Breast epithelium (tissue), 4 donors: ENCODE measurements around the gene MYMK. TPM values are rescaled to one million over a fixed set of nuclear protein-coding genes. Genes with fewer than 3 reads are reported as not detected.
"Not testable (repeated sequence)": the region's sequence is repeated elsewhere in the genome, so short reads cannot be mapped to it uniquely, and the experiment has no call there.

Experiments used
- DNase-seq, 2 donors: peaks; one replicate each; pipeline ENCODE4 v3.0.0-alpha.2; 2019; ENCODE audit warnings: low spot score in 2 of 2
- H3K27ac ChIP-seq, 2 donors: fragments of 200-600 bp; sonication (generic) in 1 of 2; one replicate each; pipeline ENCODE4 v1.5.1; 2016 to 2019; ENCODE audit warnings: mild to moderate bottlenecking in 1 of 2
- H3K27me3 ChIP-seq, 2 donors: fragments of 200-600 bp; sonication (generic) in 1 of 2; one replicate each; pipeline versions ENCODE4 v1.5.1 to v1.6.0; 2017 to 2019; ENCODE audit warnings: control low read depth in 1 of 2, mild to moderate bottlenecking in 1 of 2
- H3K36me3 ChIP-seq: fragments of 200-600 bp; one replicate; pipeline ENCODE4 v1.5.1; 2019
- H3K4me1 ChIP-seq, 2 donors: fragments of 200-600 bp; sonication (generic); one replicate each; pipeline ENCODE4 v1.5.1; 2016 to 2019; ENCODE audit warnings: control low read depth in 1 of 2
- H3K4me3 ChIP-seq, 3 donors: fragments of 200-600 bp; sonication (generic); 1 replicate in 2 of 3; 2 replicates in 1 of 3; pipeline ENCODE4 v1.5.1; 2016 to 2019; ENCODE audit warnings: mild to moderate bottlenecking in 3 of 3, moderate library complexity in 2 of 3
- H3K9me3 ChIP-seq, 2 donors: fragments of 200-600 bp; sonication (generic) in 1 of 2; one replicate each; pipeline ENCODE4 v1.5.1; 2016 to 2019; ENCODE audit warnings: control low read depth in 1 of 2
- POLR2A ChIP-seq: fragments of 450-650 bp; IDR thresholded peaks from one replicate; pipeline ENCODE4 v1.6.1; 2016; ENCODE audit warnings: antibody characterized with exemption, mild to moderate bottlenecking, moderate library complexity
- POLR2AphosphoS5 ChIP-seq, 3 donors: sonication (generic); formaldehyde crosslinking; IDR thresholded peaks; one replicate each; pipeline ENCODE4 v1.6.1; 2017; ENCODE audit warnings: antibody characterized with exemption in 3 of 3
- intact Hi-C: fragments of 100-400 bp; cut with DNase I; formaldehyde crosslinking; loops from one replicate; pipeline ENCODE4 v1.15.1; 2023; ENCODE audit warnings: low total_unique reads
- total RNA-seq, 3 donors: library from RNA; depleted of rRNA; stranded (reverse); fragments of >200 nt; gene quantifications; one replicate each; pipeline ENCODE4 v1.1.0, GENCODE V29; 2016
- TF ChIP-seq, protein P1 (sequence below), 3 donors: fragments of 450-650 bp; IDR thresholded peaks; one replicate each; pipeline ENCODE4 v1.5.1; 2016 to 2017; ENCODE audit warnings: antibody characterized with exemption in 3 of 3, mild to moderate bottlenecking in 3 of 3, moderate library complexity in 3 of 3

The MYMK gene
- total RNA-seq, 3 donors from 2014 or later, result not detected

DNA sequence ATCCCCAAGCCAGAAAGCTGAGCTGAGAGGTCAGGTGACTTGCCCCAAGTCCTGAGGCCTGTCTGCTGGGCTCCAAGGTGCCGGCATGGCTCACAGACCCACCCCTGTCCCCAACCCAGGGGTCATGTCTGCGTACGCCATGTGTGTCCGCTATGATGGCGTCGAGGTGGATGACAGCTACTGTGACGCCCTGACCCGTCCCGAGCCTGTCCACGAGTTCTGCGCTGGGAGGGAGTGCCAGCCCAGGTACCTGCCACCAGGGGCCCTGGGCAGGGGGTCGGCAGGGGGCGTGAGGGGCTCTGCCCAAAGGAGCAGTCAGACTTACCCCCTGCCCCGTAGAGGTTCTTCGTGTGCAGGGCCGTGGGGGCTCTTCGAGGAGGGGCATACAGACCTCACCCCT, 42.1 kb upstream of the MYMK start:
- no peak overlapping the region for H3K4me3 ChIP-seq
- H3K4me1 ChIP-seq, result peaks cover 7 to 8% of the 10 kb centered on the region in 2 donors
- no peak for DNase-seq
- H3K27ac ChIP-seq, result no peak overlapping the region
- intact Hi-C loops, result no loop called here
- H3K36me3 ChIP-seq, result no peaks in the 10 kb centered on the region
- no peaks in the 10 kb centered on the region for H3K9me3 ChIP-seq
- H3K27me3 ChIP-seq, result peaks cover 3 to 6% of the 10 kb centered on the region in 2 donors
- TF ChIP-seq POLR2A (no peak), POLR2AphosphoS5 (IDR thresholded peaks at IDR 0.05) (no peak)
- TF ChIP-seq, protein P1, sequence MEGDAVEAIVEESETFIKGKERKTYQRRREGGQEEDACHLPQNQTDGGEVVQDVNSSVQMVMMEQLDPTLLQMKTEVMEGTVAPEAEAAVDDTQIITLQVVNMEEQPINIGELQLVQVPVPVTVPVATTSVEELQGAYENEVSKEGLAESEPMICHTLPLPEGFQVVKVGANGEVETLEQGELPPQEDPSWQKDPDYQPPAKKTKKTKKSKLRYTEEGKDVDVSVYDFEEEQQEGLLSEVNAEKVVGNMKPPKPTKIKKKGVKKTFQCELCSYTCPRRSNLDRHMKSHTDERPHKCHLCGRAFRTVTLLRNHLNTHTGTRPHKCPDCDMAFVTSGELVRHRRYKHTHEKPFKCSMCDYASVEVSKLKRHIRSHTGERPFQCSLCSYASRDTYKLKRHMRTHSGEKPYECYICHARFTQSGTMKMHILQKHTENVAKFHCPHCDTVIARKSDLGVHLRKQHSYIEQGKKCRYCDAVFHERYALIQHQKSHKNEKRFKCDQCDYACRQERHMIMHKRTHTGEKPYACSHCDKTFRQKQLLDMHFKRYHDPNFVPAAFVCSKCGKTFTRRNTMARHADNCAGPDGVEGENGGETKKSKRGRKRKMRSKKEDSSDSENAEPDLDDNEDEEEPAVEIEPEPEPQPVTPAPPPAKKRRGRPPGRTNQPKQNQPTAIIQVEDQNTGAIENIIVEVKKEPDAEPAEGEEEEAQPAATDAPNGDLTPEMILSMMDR (IDR thresholded peaks at IDR 0.05), result no peak

DNA sequence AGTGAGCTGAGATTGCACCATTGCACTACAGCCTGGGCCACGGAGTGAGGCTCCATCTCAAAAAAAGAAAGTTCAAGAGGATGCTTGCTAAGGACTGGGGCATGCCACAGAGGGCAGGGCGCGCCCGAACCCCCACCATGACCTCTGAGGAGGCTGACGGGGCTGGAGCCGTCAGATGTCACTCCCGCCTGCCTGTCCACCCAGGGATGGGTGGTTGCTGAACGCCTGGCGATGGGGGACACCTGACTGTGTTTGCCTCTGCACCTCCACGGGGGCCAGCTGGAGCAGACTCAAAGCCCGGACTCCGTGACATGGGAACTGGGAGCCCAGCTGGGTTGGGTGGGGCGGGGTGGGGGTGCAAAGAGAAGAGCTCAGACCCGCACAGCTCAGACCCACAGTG, 41.6 kb upstream of the MYMK start:
- TF ChIP-seq POLR2A, result no peak
- TF ChIP-seq POLR2AphosphoS5 (IDR thresholded peaks at IDR 0.05), result no peak
- TF ChIP-seq, protein P1 (IDR thresholded peaks at IDR 0.05), result no peak
- H3K4me1 ChIP-seq, result peaks cover 7 to 8% of the 10 kb centered on the region in 2 donors
- no peak overlapping the region for H3K27ac ChIP-seq
- DNase-seq, result no peak
- no peak overlapping the region for H3K4me3 ChIP-seq
- no peaks in the 10 kb centered on the region for H3K36me3 ChIP-seq
- H3K9me3 ChIP-seq, result no peaks in the 10 kb centered on the region
- intact Hi-C loops, result no loop called here
- peaks cover 3% of the 10 kb centered on the region in 2 donors for H3K27me3 ChIP-seq

DNA sequence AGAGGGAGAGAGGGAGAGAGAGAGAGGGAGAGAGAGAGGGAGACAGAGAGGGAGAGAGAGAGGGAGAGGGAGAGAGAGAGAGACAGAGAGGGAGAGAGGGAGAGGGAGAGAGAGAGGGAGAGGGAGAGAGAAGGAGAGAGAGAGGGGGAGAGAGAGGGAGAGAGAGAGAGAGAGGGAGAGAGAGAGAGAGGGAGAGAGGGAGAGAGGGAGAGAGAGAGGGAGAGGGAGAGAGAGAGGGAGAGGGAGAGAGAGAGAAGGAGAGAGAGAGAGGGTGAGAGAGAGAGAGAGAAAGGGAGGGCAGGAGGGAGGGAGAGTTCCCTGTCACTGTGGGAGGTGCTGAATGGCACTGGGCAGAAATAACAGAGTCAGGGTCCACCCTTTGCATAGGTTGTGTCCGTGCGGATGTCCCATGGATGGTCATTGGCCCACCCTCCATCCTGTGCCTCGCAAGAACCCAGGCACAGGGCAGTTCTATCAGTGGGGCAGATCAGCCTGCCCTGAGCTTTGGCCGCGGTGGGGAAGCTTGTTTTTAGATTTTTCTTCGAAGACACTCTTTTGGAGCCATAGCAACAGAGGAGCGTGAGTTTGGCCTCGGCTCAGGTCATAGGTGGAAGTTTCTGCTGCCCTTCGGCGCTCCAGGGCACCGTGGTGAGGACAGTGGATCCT, 39.8 kb upstream of the MYMK start:
- DNase-seq, result no peak
- intact Hi-C loops, result no loop called here
- Histone ChIP-seq H3K9me3 (no peaks in the 10 kb centered on the region), H3K27ac (no peak overlapping the region), H3K4me1 (peaks cover 7 to 17% of the 10 kb centered on the region in 2 donors), H3K4me3 (no peak overlapping the region), H3K27me3 (peaks cover 0 to 3% of the 10 kb centered on the region in 2 donors), H3K36me3 (no peaks in the 10 kb centered on the region)
- TF ChIP-seq, protein P1 (IDR thresholded peaks at IDR 0.05), result peak in 1 of 3 donors; percentile 12
- TF ChIP-seq POLR2AphosphoS5 (IDR thresholded peaks at IDR 0.05), result no peak

GRCh38 chr9:133563814-133564213, 39.1 kb upstream of the MYMK start:
- H3K27ac ChIP-seq, intact Hi-C loops, H3K27me3 ChIP-seq: not testable (repeated sequence)

DNA sequence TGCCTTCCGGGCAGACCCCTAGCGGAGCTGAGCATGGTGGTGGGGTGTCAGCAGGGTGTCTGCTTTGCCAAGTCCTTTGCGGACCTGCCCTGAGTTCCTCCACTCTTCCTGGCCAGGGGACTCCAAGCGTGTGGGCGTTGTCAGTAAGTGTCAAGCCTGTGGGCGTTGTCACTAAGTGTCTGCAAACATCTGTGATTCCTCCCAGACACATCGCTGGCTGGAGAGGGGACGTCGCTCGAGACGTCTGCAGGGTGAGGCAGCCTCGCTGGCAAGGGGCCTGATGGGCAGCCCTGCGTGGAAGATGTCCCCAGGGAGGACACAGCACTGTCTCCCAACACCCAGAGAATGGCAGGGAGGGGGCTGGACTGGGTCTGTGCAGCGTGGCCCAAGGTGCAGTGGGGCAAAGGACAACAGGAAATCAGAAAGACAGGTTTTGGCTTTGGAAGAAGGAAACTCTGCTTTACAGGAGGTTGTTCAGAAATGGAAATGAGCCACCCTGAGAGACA, 38.6 kb upstream of the MYMK start:
- Histone ChIP-seq H3K27ac (peak overlapping the region in 1 of 2 donors; percentile 7), H3K9me3 (no peaks in the 10 kb centered on the region), H3K27me3 (peaks cover 0 to 3% of the 10 kb centered on the region in 2 donors), H3K36me3 (no peaks in the 10 kb centered on the region), H3K4me1 (peaks cover 7 to 17% of the 10 kb centered on the region in 2 donors), H3K4me3 (peak overlapping the region in 2 of 3 donors; percentile 13 to 39)
- intact Hi-C loops, result no loop called here
- no peak for DNase-seq
- TF ChIP-seq, protein P1 (IDR thresholded peaks at IDR 0.05), result no peak
- TF ChIP-seq POLR2AphosphoS5 (IDR thresholded peaks at IDR 0.05) (no peak), POLR2A (no peak)

More at GRCh38 chr9:133563814-133564213, 39.1 kb upstream of the MYMK start:
- not testable (repeated sequence) for H3K36me3 ChIP-seq, H3K4me3 ChIP-seq, DNase-seq, H3K9me3 ChIP-seq
- H3K4me1 ChIP-seq, result peaks cover 7 to 17% of the 10 kb centered on the region in 2 donors
